Panc1 (cell line): ENCODE data around the gene RBP5.

Experiments used
- CTCF ChIP-seq: fragments of 450-650 bp; IDR thresholded peaks from 2 replicates; pipeline ENCODE4 v1.5.1; 2017; ENCODE audit warnings: mild to moderate bottlenecking
- REST ChIP-seq, 2 experiments: IDR thresholded peaks; 2 replicates each; pipeline ENCODE4 v1.6.1; 2011 to 2012; ENCODE audit warnings: low read depth in 2 of 2, control low read depth in 1 of 2, low read length in 1 of 2, mild to moderate bottlenecking in 1 of 2, moderate library complexity in 1 of 2; ENCODE audit not compliant: insufficient read depth in 1 of 2

GRCh38 chr12:7102582-7102981 lies 26.1 kb downstream of the RBP5 start:
- no peak for TF ChIP-seq CTCF
- TF ChIP-seq REST (IDR thresholded peaks at IDR 0.05; ENCODE audit: insufficient read depth in 1 of 2, low read depth in 2 of 2, low read length in 1 of 2) = no peak
